ENCODE measurements around the gene PHACTR2.

PHACTR2 gene

DNA sequence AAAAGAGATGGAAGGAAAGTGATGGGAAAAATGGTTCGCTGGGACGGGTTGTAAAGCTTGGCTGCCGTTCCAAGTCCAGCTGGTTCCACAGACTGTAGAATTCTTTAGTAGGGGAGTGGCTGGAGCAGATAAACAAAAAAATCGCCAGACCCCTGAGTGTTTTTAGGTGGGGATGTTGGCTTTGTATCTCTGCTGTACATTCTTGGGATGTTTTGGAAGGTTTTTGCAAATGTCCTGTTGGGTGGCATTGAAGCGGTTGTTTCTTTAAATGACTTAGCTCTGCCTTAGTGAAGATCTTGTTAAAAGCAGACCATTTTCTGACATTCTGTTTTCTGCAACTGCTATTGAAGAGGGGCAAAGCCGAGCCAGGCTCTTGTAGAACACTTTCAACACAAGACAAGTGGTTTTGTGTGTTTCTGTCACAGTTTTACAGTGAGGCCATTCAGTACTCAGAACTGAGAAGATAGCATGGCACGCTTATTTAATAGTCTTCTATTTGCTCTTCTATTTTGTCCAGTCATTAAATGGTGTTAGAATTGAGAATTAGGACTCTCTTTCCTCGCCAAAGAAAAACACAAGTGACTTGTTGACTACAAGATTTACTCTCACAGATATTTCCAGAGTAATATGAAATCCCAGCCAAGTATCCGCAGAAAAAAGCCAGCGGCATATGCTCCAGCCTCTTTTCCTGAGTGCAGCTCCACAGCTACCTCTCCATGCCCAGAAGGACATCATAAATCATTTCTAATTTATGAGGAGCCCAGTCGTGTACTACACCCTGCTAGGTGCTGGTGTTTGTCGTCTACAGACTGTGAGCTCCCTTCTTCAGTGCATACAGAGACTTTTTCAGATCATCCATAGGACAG is 65.8 kb downstream of the PHACTR2 start:
- DNase-seq: no peak

DNA sequence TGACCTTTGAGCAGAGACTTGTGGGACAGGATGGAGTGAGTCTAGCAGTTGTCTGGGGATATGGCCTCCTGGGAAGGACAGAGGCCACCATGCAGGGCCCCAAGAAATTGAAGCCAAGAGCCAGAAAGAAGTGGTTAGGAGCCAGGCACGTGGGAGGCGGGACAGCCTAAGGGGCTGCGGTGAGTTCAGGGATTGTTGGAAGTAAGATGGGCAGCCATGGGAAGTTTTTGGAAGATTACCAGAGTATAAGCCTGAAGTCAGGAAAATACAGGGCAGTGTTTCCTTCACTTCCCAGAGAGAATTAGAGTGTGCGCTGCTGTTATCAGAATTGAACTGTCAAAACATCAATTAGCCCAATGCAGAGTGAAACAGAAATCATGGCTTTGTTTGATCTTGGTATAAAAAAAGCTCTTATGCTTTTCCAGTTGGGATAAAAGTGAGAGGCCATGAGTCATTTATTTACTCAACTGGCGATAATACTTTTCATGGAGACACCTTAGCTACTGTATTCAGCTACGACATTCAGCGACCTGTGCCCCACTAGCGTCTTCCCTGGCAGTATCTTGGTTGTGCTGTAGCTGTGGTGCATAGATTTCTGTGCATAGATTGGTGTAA is 66.9 kb downstream of the PHACTR2 start:
- no peak for DNase-seq

- no peak for DNase-seq
Measured at GRCh38 chr6:143745166-143746133, 67.7 kb downstream of the PHACTR2 start.

GRCh38 chr6:143746202-143747119 is 68.7 kb downstream of the PHACTR2 start:
- DNase-seq: no peak

DNA sequence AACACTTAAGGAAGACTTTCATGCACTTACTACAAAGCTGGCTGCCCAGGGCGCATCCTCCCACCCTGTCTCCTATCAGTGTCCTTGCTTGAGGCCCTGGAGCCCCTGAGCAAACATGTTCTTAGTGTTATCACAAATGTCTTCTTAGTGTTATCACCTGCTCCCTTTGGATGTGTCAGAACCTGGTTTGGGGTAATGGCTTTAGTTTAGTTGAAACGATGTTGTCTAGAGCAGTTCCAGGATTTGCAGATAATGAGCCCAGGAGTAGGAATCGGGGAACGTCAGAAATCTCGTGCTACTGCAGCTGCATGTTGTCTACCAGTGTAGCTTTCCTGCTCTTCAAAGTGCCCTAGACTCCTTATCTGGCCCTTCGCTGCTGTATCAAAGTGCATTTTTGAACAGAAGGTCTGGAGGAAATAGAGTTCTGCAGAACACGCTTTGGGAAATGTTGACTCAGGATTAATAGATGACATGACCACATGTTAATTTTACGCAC is 69.6 kb downstream of the PHACTR2 start:
- no peak for DNase-seq

GRCh38 chr6:143749891-143750290 is 72.1 kb downstream of the PHACTR2 start:
- DNase-seq: no peak

GRCh38 chr6:143750877-143751276 is 73.1 kb downstream of the PHACTR2 start:
- DNase-seq: no peak

GRCh38 chr6:143752459-143752858 is 74.7 kb downstream of the PHACTR2 start:
- DNase-seq: no peak

GRCh38 chr6:143753678-143754077 is 75.9 kb downstream of the PHACTR2 start:
- DNase-seq: no peak

GRCh38 chr6:143754204-143754603 is 76.4 kb downstream of the PHACTR2 start:
- DNase-seq: no peak

DNA sequence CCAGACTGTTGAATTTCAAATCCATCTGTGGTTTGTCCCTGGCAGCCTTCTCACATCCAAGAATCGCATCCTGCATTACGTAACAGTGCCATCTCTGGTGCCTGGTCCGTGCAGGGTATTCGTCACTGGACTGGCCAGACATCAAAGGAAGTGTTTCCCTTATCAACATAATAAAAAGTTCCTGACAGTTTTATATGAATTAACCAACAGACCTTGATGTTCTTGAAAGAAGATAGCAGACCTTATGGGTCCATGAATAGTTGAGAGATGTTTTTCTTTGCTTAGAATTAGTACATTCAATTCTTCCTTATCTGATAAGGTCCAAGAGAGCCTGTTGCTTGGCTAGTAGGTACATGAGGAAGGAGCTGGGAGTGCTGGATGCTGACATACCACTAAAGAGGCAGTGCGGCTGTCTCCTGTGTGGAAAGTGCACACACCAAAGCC is 77.6 kb downstream of the PHACTR2 start:
- no peak for DNase-seq

GRCh38 chr6:143757346-143757832 is 79.6 kb downstream of the PHACTR2 start:
- DNase-seq: no peak

DNA sequence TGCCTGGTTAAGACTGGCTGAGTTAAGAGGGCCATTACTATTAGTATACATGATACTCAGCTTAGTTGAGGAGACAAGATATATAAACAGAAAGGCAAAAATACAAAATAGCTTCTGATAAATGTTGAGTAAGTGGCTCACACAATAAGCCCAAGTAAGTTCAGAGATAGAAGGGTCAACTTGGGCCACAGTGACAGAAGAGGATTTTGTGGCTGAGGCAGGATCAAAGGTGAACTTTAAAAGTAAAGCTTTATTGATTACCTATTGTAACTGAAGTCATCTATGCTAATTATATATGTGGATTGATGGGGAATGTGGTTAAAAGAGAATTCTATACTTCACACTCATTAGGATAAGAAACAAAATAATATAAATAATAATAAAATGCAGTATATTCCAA is 80.8 kb downstream of the PHACTR2 start:
- no peak for DNase-seq

- no peak for DNase-seq
Measured at GRCh38 chr6:143759666-143760065, 81.9 kb downstream of the PHACTR2 start.

DNA sequence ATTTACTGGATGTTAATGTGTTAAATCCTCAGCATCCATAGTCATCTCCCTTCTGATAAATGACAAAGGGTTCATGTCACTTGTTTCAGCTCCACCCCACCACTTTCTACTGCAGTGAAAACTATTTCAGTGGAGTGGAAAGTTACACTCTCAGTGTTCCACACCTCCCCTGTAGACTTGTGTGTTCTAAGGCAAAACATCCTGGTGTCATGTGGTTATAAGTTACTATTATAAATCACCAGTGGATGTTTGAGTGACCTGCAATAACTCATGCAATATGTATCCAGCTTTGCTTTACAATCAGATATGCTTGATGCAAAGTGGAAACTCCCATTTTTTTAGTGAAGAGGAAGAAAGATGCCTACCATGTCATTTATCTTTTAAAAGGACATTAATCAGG is 83.3 kb downstream of the PHACTR2 start:
- DNase-seq: no peak

DNA sequence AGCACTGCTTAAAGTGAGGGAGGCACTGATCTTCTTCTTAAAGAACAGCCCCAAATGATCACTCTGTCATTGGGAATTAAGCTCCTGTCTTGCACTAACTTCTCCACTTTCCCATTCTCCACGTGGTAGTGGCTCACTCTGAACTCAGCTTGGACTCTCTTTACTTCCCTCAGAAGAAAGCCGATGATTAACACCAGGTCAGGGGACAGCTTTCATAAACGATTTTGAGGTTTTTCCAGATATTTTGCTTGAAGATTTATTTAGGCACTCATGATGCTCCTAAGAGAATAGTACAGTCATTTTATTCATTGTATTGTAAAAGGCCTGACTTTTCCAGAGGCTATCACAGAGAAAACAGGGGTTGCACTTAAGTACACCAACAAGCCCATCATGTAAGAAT is 84.4 kb downstream of the PHACTR2 start:
- no peak for DNase-seq

DNA sequence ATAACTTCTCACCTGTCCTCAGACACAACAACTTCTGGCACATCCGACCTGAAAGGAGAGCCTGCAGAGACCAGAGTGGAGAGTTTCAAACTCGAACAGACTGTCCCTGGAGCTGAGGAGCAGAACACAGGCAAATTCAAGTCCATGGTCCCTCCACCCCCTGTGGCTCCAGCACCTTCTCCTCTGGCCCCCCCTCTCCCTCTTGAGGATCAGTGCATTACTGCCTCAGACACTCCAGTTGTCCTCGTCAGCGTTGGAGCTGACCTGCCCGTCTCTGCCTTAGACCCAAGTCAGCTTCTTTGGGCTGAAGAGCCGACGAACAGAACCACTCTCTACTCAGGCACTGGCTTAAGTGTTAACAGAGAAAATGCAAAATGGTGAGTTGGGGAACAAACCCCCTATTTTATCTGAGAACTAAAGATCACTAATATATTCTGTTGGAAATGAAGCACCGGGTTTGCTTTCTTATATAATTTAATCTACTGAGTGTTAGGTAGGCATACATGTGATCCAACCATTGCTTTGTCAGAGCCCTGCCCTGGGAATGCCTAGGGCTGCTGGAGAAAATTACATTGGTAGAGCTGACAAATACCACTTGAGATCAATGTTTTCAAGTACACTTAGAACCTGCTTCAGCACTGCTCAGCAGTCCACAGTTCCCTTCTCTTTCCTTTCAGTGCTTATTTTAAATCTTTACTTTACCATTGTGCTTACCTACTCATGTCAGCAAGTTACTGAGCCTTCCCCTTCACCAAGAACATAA is 87.8 kb downstream of the PHACTR2 start:
- DNase-seq: no peak

GRCh38 chr6:143766185-143766553 is 88.4 kb downstream of the PHACTR2 start:
- no peak for DNase-seq

DNA sequence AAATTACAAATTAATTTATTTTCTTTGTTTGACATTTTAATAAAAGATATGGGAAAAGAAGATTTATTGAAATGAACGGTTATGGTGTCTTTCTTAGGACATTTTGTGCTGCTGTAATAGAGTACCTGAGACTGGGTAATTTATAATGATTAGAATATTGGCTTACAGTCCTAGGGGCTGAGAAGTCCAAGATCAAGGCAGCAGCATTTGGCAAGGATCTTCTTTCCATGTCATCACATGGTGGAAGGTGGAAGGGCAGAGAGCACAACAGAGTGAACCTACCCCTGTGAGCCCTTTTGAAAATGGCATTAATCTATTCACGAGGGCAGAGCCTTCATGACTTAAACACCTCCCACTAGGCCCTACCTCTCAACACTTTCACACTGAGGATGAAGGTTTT is 89.7 kb downstream of the PHACTR2 start:
- no peak for DNase-seq

GRCh38 chr6:143772116-143773086 is 94.6 kb downstream of the PHACTR2 start:
- no peak for DNase-seq
